ENCODE measurements around the gene NRG2. TPM values are rescaled to one million over a fixed set of nuclear protein-coding genes. Genes with fewer than 3 reads are reported as not detected.
A peak's percentile ranks its signal among the peaks of the same experiment; 100 is the strongest.

Gene NRG2
- total and polyA plus RNA-seq, 12 donors, result 1.8 to 16.7 (median 8.4) TPM

DNA sequence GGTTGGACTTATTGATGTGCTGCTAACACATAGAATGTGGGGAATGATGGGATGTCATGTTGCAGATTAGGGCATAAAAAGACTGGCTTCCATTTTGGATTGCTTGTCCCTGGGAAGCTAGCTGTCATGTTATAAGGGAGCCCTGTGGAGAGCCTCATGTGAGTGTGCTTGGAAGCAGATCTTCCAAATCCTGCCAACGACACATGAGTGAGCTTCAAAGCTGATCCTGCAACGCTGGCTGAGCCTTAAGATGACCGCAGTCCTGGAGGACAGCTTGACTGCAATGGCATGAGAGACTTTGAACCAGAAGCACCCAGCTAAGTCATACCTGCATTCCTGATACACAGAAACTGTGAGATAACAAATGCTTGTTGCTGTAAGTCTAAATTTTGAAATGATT is 63.6 kb downstream of the NRG2 start:
- DNase-seq, result no peak
- no peak for TF ChIP-seq POLR2A (IDR thresholded peaks at IDR 0.05)
- TF ChIP-seq, protein P1, sequence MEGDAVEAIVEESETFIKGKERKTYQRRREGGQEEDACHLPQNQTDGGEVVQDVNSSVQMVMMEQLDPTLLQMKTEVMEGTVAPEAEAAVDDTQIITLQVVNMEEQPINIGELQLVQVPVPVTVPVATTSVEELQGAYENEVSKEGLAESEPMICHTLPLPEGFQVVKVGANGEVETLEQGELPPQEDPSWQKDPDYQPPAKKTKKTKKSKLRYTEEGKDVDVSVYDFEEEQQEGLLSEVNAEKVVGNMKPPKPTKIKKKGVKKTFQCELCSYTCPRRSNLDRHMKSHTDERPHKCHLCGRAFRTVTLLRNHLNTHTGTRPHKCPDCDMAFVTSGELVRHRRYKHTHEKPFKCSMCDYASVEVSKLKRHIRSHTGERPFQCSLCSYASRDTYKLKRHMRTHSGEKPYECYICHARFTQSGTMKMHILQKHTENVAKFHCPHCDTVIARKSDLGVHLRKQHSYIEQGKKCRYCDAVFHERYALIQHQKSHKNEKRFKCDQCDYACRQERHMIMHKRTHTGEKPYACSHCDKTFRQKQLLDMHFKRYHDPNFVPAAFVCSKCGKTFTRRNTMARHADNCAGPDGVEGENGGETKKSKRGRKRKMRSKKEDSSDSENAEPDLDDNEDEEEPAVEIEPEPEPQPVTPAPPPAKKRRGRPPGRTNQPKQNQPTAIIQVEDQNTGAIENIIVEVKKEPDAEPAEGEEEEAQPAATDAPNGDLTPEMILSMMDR (IDR thresholded peaks at IDR 0.05), result no peak
- intact Hi-C loops (cut with DNase I), result no loop called here
- peaks cover 0 to 7% of the 10 kb centered on the region in 2 donors for H3K4me1 ChIP-seq (replicated peaks in 1 of 2)
- no peak overlapping the region for H3K27ac ChIP-seq
- H3K4me3 ChIP-seq, result no peak overlapping the region
- H3K27me3 ChIP-seq, result no peaks in the 10 kb centered on the region
- 73 to 100% (median 91%) methylated on average over 3 of the region's 3 CpGs for WGBS, 4 donors
- H3K9me3 ChIP-seq (replicated peaks in 1 of 3), result no peaks in the 10 kb centered on the region
- no peaks in the 10 kb centered on the region for H3K36me3 ChIP-seq (replicated peaks in 1 of 2)

DNA sequence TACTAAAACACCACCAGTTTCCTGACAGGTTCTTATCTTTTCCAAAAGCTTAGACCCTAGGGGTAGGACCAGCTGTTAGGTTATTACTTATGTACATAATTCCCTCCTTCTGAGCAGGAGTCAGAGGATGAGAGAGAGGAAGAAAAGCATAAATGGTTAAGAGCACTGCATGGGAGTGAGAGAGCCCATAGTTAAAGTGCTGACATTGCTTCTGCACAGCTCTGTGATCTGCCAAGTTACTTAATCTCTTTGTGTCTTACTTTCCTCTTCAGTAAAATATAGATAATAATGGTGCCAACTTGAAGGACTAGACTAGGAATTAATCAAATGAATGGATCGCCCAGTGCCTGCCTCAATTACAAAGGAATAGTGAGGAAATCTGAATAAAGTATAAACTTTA is 66.4 kb downstream of the NRG2 start:
- H3K4me3 ChIP-seq, result no peak overlapping the region
- no peaks in the 10 kb centered on the region for H3K36me3 ChIP-seq (replicated peaks in 1 of 2)
- intact Hi-C loops (cut with DNase I), result no loop called here
- 48 to 64% (median 49%) methylated on average over 1 of the region's 1 CpG for WGBS, 4 donors
- no peak for TF ChIP-seq POLR2A (IDR thresholded peaks at IDR 0.05)
- TF ChIP-seq, protein P1 (IDR thresholded peaks at IDR 0.05), result no peak
- peaks cover 0 to 8% of the 10 kb centered on the region in 2 donors for H3K4me1 ChIP-seq (replicated peaks in 1 of 2)
- H3K9me3 ChIP-seq (replicated peaks in 1 of 3), result no peaks in the 10 kb centered on the region
- no peaks in the 10 kb centered on the region for H3K27me3 ChIP-seq
- H3K27ac ChIP-seq, result no peak overlapping the region
- DNase-seq, result no peak

DNA sequence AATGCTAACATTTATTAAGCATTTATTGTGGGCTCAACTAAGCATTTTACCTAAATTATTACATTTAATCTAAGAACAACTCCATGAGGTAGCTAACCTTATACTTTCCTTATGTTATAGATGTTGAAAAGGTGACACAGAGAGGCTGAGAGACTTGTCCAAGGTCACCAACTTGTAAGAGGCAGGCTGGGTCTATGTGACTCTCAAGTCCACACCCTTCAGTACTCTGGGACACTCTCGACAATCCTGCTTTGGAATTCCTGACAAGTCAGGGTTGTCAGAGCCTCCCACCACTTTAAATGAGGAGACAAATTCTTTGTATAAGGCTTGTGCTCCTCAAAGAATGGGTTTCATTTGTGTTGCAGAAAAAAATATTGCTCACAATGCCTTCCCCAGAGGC is 67.2 kb downstream of the NRG2 start:
- 50 to 65% (median 56%) methylated on average over 1 of the region's 1 CpG for WGBS, 4 donors
- TF ChIP-seq POLR2A (IDR thresholded peaks at IDR 0.05), result no peak
- TF ChIP-seq, protein P1 (IDR thresholded peaks at IDR 0.05), result no peak
- Histone ChIP-seq H3K36me3 (replicated peaks in 1 of 2) (no peaks in the 10 kb centered on the region), H3K27me3 (no peaks in the 10 kb centered on the region), H3K4me3 (no peak overlapping the region), H3K27ac (no peak overlapping the region), H3K4me1 (replicated peaks in 1 of 2) (peaks cover 0 to 14% of the 10 kb centered on the region in 2 donors), H3K9me3 (replicated peaks in 1 of 3) (no peaks in the 10 kb centered on the region)
- intact Hi-C loops (cut with DNase I), result no loop called here
- DNase-seq, result no peak

DNA sequence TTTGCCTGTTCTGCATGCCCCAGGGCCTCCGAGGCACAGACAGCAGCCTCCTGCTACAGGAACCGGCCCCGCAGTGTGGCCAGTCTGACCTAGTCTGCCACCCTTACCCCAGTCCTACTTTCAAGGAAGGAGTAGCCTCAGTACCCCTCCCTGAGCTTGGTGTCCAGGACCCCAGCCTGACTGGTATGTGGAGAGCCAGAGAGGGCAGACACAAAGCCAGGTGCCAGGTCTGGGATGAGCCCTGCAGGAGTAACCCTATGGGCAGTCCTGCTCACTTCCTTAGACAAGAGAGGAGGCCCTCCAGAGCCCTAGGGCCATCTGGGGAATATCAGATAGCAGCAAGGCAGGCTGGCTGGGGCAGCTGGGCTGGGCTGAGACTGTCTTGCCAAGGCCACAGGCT is 67.8 kb downstream of the NRG2 start:
- intact Hi-C loops (cut with DNase I), result no loop called here
- H3K27ac ChIP-seq, result no peak overlapping the region
- DNase-seq, result peak in 1 of 7 donors; percentile 59
- H3K27me3 ChIP-seq, result no peaks in the 10 kb centered on the region
- H3K9me3 ChIP-seq (replicated peaks in 1 of 3), result no peaks in the 10 kb centered on the region
- H3K4me3 ChIP-seq, result no peak overlapping the region
- H3K36me3 ChIP-seq (replicated peaks in 1 of 2), result no peaks in the 10 kb centered on the region
- no peak for TF ChIP-seq POLR2A (IDR thresholded peaks at IDR 0.05)
- TF ChIP-seq, protein P1 (IDR thresholded peaks at IDR 0.05), result no peak
- H3K4me1 ChIP-seq (replicated peaks in 1 of 2), result peaks cover 0 to 17% of the 10 kb centered on the region in 2 donors
- WGBS, 4 donors, result 79 to 93% (median 82%) methylated on average over 2 to 3 of the region's 3 CpGs

All from adrenal gland (tissue), 12 donors.